ENCODE results near the gene SLC17A3. TPM values are rescaled to one million over a fixed set of nuclear protein-coding genes. Genes with fewer than 3 reads are reported as not detected.

Gene SLC17A3
- total and polyA plus RNA-seq, 2 experiments from 2014 or later, result not detected

DNA sequence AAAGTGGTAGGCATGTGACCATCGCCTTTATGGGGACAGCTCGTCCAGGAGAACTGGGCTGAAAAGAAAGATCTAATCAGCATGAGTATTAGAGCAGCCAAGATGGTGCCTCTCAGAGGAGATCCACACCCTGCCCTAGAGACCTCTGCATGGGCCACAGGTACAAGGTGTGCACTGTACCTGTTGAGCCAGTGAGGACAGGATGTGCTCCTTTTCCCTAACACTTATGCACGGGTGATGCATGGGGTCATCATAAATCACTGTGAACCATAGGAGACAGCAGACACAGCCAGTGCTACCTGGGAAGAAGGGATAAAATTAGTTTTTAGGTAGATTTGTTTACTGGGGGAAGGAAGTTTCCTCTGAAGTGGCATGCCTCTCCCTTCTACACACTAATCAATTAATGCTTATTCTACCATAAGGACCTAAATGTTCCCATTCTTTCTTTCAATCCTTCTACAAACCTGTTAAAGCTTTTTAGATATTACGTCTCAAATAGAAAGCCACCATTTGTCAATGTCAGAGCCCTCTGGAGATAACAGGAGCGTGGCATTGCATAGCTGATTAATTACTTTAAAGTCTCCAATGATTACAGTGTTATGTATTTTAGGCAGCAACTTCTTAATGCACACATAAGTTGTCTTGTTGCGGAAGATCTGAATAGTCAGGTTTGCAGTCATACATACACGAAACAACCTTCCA lies 42.9 kb upstream of the SLC17A3 start:
- 0 out of 2 replicates have a peak, but pooled peaks cover 4% of the 10 kb centered on the region for H3K9me2 ChIP-seq (ENCODE audit: insufficient read depth)
- no peak overlapping the region for H3K27ac Mint-ChIP-seq
- H3K9me3 Mint-ChIP-seq, result no peaks in the 10 kb centered on the region

More for the DNA sequence above, 42.9 kb upstream of the SLC17A3 start:
- Mint-ChIP-seq H3K36me3 (ENCODE audit: low read depth) (no peaks in the 10 kb centered on the region), H3K4me3 (no peak overlapping the region), H3K4me1 (no peaks in the 10 kb centered on the region), H3K27me3 (ENCODE audit: insufficient read depth, low read depth, poor library complexity) (no peaks in the 10 kb centered on the region)
- no peaks in the 10 kb centered on the region for H3K79me2 ChIP-seq (replicated peaks; ENCODE audit: insufficient read depth)
- H2AFZ ChIP-seq, result no peak overlapping the region
- TF ChIP-seq ZNF331 (CRISPR knock-in tag; IDR thresholded peaks at IDR 0.05; ENCODE audit: low read depth) (no peak), JUNB (IDR thresholded peaks at IDR 0.05; ENCODE audit: unreplicated experiment) (no peak), STAT1 (IDR thresholded peaks at IDR 0.05; ENCODE audit: unreplicated experiment) (no peak), EZH2 (IDR thresholded peaks at IDR 0.05; ENCODE audit: low read depth, unreplicated experiment) (no peak), ZNF114 (CRISPR knock-in tag; IDR thresholded peaks at IDR 0.05) (no peak), CREB1 (CRISPR knock-in tag; IDR thresholded peaks at IDR 0.05; ENCODE audit: low read depth) (no peak), EZH2phosphoT487 (IDR thresholded peaks at IDR 0.05; ENCODE audit: unreplicated experiment) (no peak), NANOG (IDR thresholded peaks at IDR 0.05; ENCODE audit: borderline replicate concordance) (no peak), POLR2AphosphoS5 (IDR thresholded peaks at IDR 0.05; ENCODE audit: low read depth) (no peak)
- TF ChIP-seq, protein P1, sequence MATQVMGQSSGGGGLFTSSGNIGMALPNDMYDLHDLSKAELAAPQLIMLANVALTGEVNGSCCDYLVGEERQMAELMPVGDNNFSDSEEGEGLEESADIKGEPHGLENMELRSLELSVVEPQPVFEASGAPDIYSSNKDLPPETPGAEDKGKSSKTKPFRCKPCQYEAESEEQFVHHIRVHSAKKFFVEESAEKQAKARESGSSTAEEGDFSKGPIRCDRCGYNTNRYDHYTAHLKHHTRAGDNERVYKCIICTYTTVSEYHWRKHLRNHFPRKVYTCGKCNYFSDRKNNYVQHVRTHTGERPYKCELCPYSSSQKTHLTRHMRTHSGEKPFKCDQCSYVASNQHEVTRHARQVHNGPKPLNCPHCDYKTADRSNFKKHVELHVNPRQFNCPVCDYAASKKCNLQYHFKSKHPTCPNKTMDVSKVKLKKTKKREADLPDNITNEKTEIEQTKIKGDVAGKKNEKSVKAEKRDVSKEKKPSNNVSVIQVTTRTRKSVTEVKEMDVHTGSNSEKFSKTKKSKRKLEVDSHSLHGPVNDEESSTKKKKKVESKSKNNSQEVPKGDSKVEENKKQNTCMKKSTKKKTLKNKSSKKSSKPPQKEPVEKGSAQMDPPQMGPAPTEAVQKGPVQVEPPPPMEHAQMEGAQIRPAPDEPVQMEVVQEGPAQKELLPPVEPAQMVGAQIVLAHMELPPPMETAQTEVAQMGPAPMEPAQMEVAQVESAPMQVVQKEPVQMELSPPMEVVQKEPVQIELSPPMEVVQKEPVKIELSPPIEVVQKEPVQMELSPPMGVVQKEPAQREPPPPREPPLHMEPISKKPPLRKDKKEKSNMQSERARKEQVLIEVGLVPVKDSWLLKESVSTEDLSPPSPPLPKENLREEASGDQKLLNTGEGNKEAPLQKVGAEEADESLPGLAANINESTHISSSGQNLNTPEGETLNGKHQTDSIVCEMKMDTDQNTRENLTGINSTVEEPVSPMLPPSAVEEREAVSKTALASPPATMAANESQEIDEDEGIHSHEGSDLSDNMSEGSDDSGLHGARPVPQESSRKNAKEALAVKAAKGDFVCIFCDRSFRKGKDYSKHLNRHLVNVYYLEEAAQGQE (IDR thresholded peaks at IDR 0.05; ENCODE audit: unreplicated experiment), result no peak
- TF ChIP-seq, protein P2, sequence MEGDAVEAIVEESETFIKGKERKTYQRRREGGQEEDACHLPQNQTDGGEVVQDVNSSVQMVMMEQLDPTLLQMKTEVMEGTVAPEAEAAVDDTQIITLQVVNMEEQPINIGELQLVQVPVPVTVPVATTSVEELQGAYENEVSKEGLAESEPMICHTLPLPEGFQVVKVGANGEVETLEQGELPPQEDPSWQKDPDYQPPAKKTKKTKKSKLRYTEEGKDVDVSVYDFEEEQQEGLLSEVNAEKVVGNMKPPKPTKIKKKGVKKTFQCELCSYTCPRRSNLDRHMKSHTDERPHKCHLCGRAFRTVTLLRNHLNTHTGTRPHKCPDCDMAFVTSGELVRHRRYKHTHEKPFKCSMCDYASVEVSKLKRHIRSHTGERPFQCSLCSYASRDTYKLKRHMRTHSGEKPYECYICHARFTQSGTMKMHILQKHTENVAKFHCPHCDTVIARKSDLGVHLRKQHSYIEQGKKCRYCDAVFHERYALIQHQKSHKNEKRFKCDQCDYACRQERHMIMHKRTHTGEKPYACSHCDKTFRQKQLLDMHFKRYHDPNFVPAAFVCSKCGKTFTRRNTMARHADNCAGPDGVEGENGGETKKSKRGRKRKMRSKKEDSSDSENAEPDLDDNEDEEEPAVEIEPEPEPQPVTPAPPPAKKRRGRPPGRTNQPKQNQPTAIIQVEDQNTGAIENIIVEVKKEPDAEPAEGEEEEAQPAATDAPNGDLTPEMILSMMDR (conservative IDR thresholded peaks at IDR 0.05; ENCODE audit: low read depth in 2 of 2), result no peak
- TF ChIP-seq, protein P3, sequence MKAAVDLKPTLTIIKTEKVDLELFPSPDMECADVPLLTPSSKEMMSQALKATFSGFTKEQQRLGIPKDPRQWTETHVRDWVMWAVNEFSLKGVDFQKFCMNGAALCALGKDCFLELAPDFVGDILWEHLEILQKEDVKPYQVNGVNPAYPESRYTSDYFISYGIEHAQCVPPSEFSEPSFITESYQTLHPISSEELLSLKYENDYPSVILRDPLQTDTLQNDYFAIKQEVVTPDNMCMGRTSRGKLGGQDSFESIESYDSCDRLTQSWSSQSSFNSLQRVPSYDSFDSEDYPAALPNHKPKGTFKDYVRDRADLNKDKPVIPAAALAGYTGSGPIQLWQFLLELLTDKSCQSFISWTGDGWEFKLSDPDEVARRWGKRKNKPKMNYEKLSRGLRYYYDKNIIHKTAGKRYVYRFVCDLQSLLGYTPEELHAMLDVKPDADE (IDR thresholded peaks at IDR 0.05), result no peak
- TF ChIP-seq, protein P4, sequence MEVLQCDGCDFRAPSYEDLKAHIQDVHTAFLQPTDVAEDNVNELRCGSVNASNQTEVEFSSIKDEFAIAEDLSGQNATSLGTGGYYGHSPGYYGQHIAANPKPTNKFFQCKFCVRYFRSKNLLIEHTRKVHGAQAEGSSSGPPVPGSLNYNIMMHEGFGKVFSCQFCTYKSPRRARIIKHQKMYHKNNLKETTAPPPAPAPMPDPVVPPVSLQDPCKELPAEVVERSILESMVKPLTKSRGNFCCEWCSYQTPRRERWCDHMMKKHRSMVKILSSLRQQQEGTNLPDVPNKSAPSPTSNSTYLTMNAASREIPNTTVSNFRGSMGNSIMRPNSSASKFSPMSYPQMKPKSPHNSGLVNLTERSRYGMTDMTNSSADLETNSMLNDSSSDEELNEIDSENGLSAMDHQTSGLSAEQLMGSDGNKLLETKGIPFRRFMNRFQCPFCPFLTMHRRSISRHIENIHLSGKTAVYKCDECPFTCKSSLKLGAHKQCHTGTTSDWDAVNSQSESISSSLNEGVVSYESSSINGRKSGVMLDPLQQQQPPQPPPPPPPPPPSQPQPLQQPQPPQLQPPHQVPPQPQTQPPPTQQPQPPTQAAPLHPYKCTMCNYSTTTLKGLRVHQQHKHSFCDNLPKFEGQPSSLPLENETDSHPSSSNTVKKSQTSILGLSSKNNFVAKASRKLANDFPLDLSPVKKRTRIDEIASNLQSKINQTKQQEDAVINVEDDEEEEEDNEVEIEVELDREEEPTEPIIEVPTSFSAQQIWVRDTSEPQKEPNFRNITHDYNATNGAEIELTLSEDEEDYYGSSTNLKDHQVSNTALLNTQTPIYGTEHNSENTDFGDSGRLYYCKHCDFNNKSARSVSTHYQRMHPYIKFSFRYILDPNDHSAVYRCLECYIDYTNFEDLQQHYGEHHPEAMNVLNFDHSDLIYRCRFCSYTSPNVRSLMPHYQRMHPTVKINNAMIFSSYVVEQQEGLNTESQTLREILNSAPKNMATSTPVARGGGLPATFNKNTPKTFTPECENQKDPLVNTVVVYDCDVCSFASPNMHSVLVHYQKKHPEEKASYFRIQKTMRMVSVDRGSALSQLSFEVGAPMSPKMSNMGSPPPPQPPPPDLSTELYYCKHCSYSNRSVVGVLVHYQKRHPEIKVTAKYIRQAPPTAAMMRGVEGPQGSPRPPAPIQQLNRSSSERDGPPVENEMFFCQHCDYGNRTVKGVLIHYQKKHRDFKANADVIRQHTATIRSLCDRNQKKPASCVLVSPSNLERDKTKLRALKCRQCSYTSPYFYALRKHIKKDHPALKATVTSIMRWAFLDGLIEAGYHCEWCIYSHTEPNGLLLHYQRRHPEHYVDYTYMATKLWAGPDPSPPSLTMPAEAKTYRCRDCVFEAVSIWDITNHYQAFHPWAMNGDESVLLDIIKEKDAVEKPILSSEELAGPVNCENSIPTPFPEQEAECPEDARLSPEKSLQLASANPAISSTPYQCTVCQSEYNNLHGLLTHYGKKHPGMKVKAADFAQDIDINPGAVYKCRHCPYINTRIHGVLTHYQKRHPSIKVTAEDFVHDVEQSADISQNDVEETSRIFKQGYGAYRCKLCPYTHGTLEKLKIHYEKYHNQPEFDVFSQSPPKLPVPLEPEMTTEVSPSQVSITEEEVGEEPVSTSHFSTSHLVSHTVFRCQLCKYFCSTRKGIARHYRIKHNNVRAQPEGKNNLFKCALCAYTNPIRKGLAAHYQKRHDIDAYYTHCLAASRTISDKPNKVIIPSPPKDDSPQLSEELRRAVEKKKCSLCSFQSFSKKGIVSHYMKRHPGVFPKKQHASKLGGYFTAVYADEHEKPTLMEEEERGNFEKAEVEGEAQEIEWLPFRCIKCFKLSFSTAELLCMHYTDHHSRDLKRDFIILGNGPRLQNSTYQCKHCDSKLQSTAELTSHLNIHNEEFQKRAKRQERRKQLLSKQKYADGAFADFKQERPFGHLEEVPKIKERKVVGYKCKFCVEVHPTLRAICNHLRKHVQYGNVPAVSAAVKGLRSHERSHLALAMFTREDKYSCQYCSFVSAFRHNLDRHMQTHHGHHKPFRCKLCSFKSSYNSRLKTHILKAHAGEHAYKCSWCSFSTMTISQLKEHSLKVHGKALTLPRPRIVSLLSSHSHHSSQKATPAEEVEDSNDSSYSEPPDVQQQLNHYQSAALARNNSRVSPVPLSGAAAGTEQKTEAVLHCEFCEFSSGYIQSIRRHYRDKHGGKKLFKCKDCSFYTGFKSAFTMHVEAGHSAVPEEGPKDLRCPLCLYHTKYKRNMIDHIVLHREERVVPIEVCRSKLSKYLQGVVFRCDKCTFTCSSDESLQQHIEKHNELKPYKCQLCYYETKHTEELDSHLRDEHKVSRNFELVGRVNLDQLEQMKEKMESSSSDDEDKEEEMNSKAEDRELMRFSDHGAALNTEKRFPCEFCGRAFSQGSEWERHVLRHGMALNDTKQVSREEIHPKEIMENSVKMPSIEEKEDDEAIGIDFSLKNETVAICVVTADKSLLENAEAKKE (CRISPR knock-in tag; IDR thresholded peaks at IDR 0.05), result no peak
- ATAC-seq (no peak), DNase-seq (ENCODE audit: low spot score) (no peak)
- H3K36me3 ChIP-seq (ENCODE audit: insufficient read depth), result no peaks in the 10 kb centered on the region
- H3F3A ChIP-seq (replicated peaks; ENCODE audit: low read depth), result no peaks in the 10 kb centered on the region
- H4K20me1 ChIP-seq (replicated peaks; ENCODE audit: insufficient read depth), result no peaks in the 10 kb centered on the region
- H3K27ac ChIP-seq (ENCODE audit: low read depth), result no peak overlapping the region
- H3K4me2 ChIP-seq, result no peak overlapping the region
- no peak overlapping the region for H3K4me3 ChIP-seq
- no peaks in the 10 kb centered on the region for H3K27me3 ChIP-seq (ENCODE audit: insufficient read depth)
- H3K4me1 ChIP-seq (ENCODE audit: insufficient read depth), result no peaks in the 10 kb centered on the region
